HepG2 (cell line): ENCODE measurements around the gene AKAP3. TPM values are rescaled to one million over a fixed set of nuclear protein-coding genes. Genes with fewer than 3 reads are reported as not detected.

Experiments used
- ATAC-seq: fragments of 200-7000 bp; cut with Tn5 transposase; 3 replicates; pipeline ENCODE4 v1.9.1; 2020; ENCODE audit warnings: mild to moderate bottlenecking, moderate library complexity
- BruUV-seq: library from RNA; stranded (reverse); fragments of 400-500 nt; replicated peaks from 2 replicates; lab custom pipeline; 2021; lab: Mats Ljungman, UMichigan
- CTCF ChIA-PET: fragments of 300-600 bp; formaldehyde crosslinking; extraction: SDS; loops from one replicate; lab custom pipeline; 2021; ENCODE audit warnings: low total read pairs, inconsistent platforms, low intra/inter-chr PET ratio; lab: Yijun Ruan, JAX
- POLR2A ChIA-PET: fragments of 350-600 bp; sonication (Branson Sonifier 250); formaldehyde crosslinking; loops from one replicate; lab custom pipeline; 2020; ENCODE audit warnings: antibody characterized with exemption, inconsistent platforms; lab: Yijun Ruan, JAX
- DNase-seq: peaks from one replicate; pipeline ENCODE4 v3.0.0-alpha.2; 2015; ENCODE audit warnings: low spot score
- FAIRE-seq: peaks from 3 replicates; lab custom pipeline; 2011; peaks lifted over from hg19 to GRCh38; lab: Jason Lieb, UNC
- H2AFZ ChIP-seq: one replicate; pipeline ENCODE4 v1.6.1; 2011; ENCODE audit warnings: low read length, inconsistent platforms
- H3K27ac ChIP-seq: fragments of 300-600 bp; 3 replicates; pipeline ENCODE4 v1.8.0; 2011; ENCODE audit warnings: mixed run types, mild to moderate bottlenecking, mixed read lengths, low read length, inconsistent platforms; ENCODE audit not compliant: insufficient read depth; ENCODE audit errors: extremely low read length
- H3K27me3 ChIP-seq, 2 experiments: fragments of 200-600 bp in 1 of 2; 2 replicates in 1 of 2; 3 replicates in 1 of 2; pipeline versions ENCODE4 v1.6.0 to v1.8.0; 2011; ENCODE audit warnings: low read length in 2 of 2, mild to moderate bottlenecking in 2 of 2, moderate library complexity in 2 of 2, inconsistent platforms in 1 of 2; ENCODE audit not compliant: insufficient read depth in 2 of 2, control insufficient read depth in 1 of 2
- H3K36me3 ChIP-seq, 2 experiments: fragments of 200-600 bp in 1 of 2; replicated peaks in 1 of 2; 2 replicates in 1 of 2; 3 replicates in 1 of 2; pipeline versions ENCODE4 v1.5.1 to v1.8.0; 2011; ENCODE audit warnings: low read length in 2 of 2, inconsistent platforms in 1 of 2; ENCODE audit not compliant: insufficient read depth in 2 of 2, control insufficient read depth in 1 of 2
- H3K4me1 ChIP-seq: 2 replicates; pipeline ENCODE4 v1.5.1; 2012; ENCODE audit warnings: low read length, inconsistent platforms; ENCODE audit not compliant: insufficient read depth
- H3K4me2 ChIP-seq: 2 replicates; pipeline ENCODE4 v1.6.0; 2011; ENCODE audit warnings: low read depth, low read length, inconsistent platforms
- H3K4me3 ChIP-seq, 3 experiments: fragments of 200-600 bp in 1 of 3; sonication (generic), shearing (Covaris generic) in 1 of 3; replicated peaks in 1 of 3; 2 replicates each; pipeline ENCODE4 v1.5.1; 2011 to 2016; ENCODE audit warnings: low read length in 3 of 3, inconsistent platforms in 2 of 3, low read depth in 2 of 3, mild to moderate bottlenecking in 2 of 3, control low read depth in 1 of 3, mixed read lengths in 1 of 3; ENCODE audit not compliant: insufficient read depth in 1 of 3
- H3K79me2 ChIP-seq: one replicate; pipeline ENCODE4 v1.6.1; 2011; ENCODE audit warnings: low read length, inconsistent platforms; ENCODE audit not compliant: insufficient read depth
- H3K9ac ChIP-seq: 2 replicates; pipeline ENCODE4 v1.6.0; 2011; ENCODE audit warnings: mild to moderate bottlenecking, low read depth, low read length, inconsistent platforms; ENCODE audit not compliant: insufficient read depth
- H3K9me3 ChIP-seq: 2 replicates; pipeline ENCODE4 v1.5.1; 2012; ENCODE audit warnings: mild to moderate bottlenecking, low read length
- H4K20me1 ChIP-seq: 2 replicates; pipeline ENCODE4 v1.6.0; 2011; ENCODE audit warnings: inconsistent platforms, mild to moderate bottlenecking, low read length, moderate library complexity; ENCODE audit not compliant: insufficient read depth
- ZBTB3 ChIP-seq: sonication (generic); formaldehyde crosslinking; IDR thresholded peaks from 2 replicates; pipeline ENCODE4 v1.4.0; 2020; ENCODE audit warnings: low read depth, mild to moderate bottlenecking, moderate library complexity, missing genetic modification reagents, borderline replicate concordance
- ZNF703 ChIP-seq: sonication (generic); formaldehyde crosslinking; IDR thresholded peaks from 2 replicates; pipeline ENCODE4 v1.5.1; 2020; ENCODE audit warnings: missing genetic modification reagents, mild to moderate bottlenecking, moderate library complexity, borderline replicate concordance
- WGBS: methylation state at CpG from one replicate; pipeline ENCODE4 v1.1.6; 2017; ENCODE audit warnings: low lambda C conversion rate; 5-methylcytosine and 5-hydroxymethylcytosine counted together
- in situ Hi-C: cut with HindIII; loops from 2 replicates; pipeline ENCODE4 v1.10.0; 2017; ENCODE audit warnings: low pct_unique_long_range_greater_than_20kb; ENCODE audit not compliant: extremely low pct_ligation_motif_present
- intact Hi-C: fragments of 100-400 bp; cut with micrococcal nuclease; formaldehyde crosslinking; loops from one replicate; pipeline ENCODE4 v1.10.0; 2022; ENCODE audit not compliant: unreplicated experiment
- polyA plus RNA-seq, 8 experiments: library from polyadenylated mRNA; depleted of rRNA in 3 of 8; stranded (reverse) in 7 of 8; unstranded in 1 of 8; fragments of >200 nt; fragmentation: Illumina TruSeq in 4 of 8; extraction: Trizol in 4 of 8; gene quantifications; 2 replicates each; pipeline versions ENCODE4 v1.2.1 to v1.2.3, GENCODE V29; 2011 to 2016; ENCODE audit warnings: low read depth in 4 of 8, missing spikeins in 1 of 8, mixed read lengths in 1 of 8; ENCODE audit not compliant: insufficient read depth in 1 of 8
- total RNA-seq, 5 experiments: library from RNA; depleted of rRNA; stranded (reverse); fragments of >200 nt; fragmentation: Illumina TruSeq; extraction: Trizol; gene quantifications; 2 replicates each; pipeline ENCODE4 v1.2.3, GENCODE V29; 2016; ENCODE audit warnings: low read depth in 1 of 5
- TF ChIP-seq, protein P1 (sequence below): sonication (generic); formaldehyde crosslinking; IDR thresholded peaks from 2 replicates; pipeline ENCODE4 v1.9.0; 2021; ENCODE audit warnings: mild to moderate bottlenecking, missing genetic modification reagents

The AKAP3 gene
- total and polyA plus RNA-seq, 2 of the 13 experiments (the other 11 are each of a cell fraction or from before 2014, with no cell fraction given) = 0.22 to 0.49 TPM

DNA sequence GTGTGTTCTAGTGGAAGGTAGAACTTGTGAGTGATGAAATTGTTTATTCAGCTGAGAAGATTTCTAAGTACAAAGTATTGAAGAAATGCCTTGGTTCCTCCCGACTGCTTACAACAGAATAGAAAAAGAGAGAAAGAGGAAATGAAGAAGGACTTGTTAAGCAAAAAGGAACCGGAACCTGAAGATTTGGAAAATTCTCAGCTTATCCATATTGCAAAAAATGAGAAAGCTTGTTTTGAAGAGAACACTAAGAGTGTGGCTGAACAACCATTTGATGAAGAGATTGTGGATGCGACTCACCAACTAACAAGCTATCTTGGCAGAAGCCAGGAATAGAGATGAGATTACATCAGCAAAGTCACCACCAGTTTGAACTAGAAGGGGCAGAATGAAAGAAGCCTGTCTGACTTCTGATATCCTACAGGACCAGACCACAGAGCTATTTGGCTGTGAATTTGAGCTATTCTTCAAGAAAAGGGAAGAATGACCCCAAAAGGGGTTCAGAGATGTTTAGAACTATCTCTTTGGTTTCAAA is 15.2 kb upstream of the AKAP3 start:
- Histone ChIP-seq H3K9ac (no peak overlapping the region), H3K36me3 (peaks cover 38 to 89% of the 10 kb centered on the region in 2 experiments), H2AFZ (no peak overlapping the region), H3K27me3 (no peaks in the 10 kb centered on the region), H3K4me2 (no peak overlapping the region), H4K20me1 (no peaks in the 10 kb centered on the region), H3K4me3 (no peak overlapping the region), H3K9me3 (no peaks in the 10 kb centered on the region), H3K79me2 (no peaks in the 10 kb centered on the region), H3K4me1 (no peaks in the 10 kb centered on the region), H3K27ac (no peak overlapping the region)
- intact Hi-C loops = no loop called here
- DNase-seq (no peak), ATAC-seq (no peak), FAIRE-seq (no peak)
- in situ Hi-C loops = no loop called here
- BruUV-seq = no TSS peak
- TF ChIP-seq ZBTB3 (CRISPR knock-in tag) (no peak), ZNF703 (CRISPR knock-in tag) (no peak)
- TF ChIP-seq, protein P1, sequence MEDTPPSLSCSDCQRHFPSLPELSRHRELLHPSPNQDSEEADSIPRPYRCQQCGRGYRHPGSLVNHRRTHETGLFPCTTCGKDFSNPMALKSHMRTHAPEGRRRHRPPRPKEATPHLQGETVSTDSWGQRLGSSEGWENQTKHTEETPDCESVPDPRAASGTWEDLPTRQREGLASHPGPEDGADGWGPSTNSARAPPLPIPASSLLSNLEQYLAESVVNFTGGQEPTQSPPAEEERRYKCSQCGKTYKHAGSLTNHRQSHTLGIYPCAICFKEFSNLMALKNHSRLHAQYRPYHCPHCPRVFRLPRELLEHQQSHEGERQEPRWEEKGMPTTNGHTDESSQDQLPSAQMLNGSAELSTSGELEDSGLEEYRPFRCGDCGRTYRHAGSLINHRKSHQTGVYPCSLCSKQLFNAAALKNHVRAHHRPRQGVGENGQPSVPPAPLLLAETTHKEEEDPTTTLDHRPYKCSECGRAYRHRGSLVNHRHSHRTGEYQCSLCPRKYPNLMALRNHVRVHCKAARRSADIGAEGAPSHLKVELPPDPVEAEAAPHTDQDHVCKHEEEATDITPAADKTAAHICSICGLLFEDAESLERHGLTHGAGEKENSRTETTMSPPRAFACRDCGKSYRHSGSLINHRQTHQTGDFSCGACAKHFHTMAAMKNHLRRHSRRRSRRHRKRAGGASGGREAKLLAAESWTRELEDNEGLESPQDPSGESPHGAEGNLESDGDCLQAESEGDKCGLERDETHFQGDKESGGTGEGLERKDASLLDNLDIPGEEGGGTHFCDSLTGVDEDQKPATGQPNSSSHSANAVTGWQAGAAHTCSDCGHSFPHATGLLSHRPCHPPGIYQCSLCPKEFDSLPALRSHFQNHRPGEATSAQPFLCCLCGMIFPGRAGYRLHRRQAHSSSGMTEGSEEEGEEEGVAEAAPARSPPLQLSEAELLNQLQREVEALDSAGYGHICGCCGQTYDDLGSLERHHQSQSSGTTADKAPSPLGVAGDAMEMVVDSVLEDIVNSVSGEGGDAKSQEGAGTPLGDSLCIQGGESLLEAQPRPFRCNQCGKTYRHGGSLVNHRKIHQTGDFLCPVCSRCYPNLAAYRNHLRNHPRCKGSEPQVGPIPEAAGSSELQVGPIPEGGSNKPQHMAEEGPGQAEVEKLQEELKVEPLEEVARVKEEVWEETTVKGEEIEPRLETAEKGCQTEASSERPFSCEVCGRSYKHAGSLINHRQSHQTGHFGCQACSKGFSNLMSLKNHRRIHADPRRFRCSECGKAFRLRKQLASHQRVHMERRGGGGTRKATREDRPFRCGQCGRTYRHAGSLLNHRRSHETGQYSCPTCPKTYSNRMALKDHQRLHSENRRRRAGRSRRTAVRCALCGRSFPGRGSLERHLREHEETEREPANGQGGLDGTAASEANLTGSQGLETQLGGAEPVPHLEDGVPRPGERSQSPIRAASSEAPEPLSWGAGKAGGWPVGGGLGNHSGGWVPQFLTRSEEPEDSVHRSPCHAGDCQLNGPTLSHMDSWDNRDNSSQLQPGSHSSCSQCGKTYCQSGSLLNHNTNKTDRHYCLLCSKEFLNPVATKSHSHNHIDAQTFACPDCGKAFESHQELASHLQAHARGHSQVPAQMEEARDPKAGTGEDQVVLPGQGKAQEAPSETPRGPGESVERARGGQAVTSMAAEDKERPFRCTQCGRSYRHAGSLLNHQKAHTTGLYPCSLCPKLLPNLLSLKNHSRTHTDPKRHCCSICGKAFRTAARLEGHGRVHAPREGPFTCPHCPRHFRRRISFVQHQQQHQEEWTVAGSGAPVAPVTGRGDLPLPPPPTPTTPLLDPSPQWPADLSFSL (CRISPR knock-in tag) = no peak
- ChIA-PET POLR2A (no interaction called here), CTCF (no interaction called here)
- WGBS = 65% methylated on average over 3 of the region's 3 CpGs
